ENCODE data around the gene CLEC1B. TPM values are rescaled to one million over a fixed set of nuclear protein-coding genes. Genes with fewer than 3 reads are reported as not detected.

CLEC1B gene
- total RNA-seq, 2 experiments from 2014 or later: not detected

- TF ChIP-seq CTCF (conservative IDR thresholded peaks at IDR 0.05; ENCODE audit: low read length): no peak
- no peak for TF ChIP-seq EZH2phosphoT487 (IDR thresholded peaks at IDR 0.05; ENCODE audit: borderline replicate concordance, low read depth, low read length)
- H3K9me3 ChIP-seq (ENCODE audit: low read length): no peaks in the 10 kb centered on the region
- POLR2A ChIA-PET: no interaction called here
- no peaks in the 10 kb centered on the region for H3K36me3 ChIP-seq (ENCODE audit: insufficient read depth, low read length)
- no peak for DNase-seq (ENCODE audit: low spot score)
- no peaks in the 10 kb centered on the region for H4K20me1 ChIP-seq (ENCODE audit: insufficient read depth, low read length)
- H3K4me2 ChIP-seq (ENCODE audit: low read length): no peak overlapping the region
- no peaks in the 10 kb centered on the region for H3K9me2 ChIP-seq (ENCODE audit: insufficient read depth, low read length)
- H3K27ac ChIP-seq (ENCODE audit: low read depth, low read length, poor library complexity, severe bottlenecking): no peak overlapping the region
- no peaks in the 10 kb centered on the region for H3K4me1 ChIP-seq (ENCODE audit: insufficient read depth, low read length, poor library complexity, severe bottlenecking)
- no TSS peak for BruUV-seq (replicated peaks)
- H2AFZ ChIP-seq (ENCODE audit: low read length): no peak overlapping the region
- CTCF ChIA-PET (ENCODE audit: unreplicated experiment): no interaction called here
- no peak overlapping the region for H3K4me3 ChIP-seq (ENCODE audit: low read depth, low read length, poor library complexity, severe bottlenecking)
- no peaks in the 10 kb centered on the region for H3K79me2 ChIP-seq (ENCODE audit: insufficient read depth, low read depth, low read length)
- intact Hi-C loops (cut with micrococcal nuclease; ENCODE audit: unreplicated experiment): no loop called here
Observed at GRCh38 chr12:9948606-9949296, 50.2 kb downstream of the CLEC1B start.

DNA sequence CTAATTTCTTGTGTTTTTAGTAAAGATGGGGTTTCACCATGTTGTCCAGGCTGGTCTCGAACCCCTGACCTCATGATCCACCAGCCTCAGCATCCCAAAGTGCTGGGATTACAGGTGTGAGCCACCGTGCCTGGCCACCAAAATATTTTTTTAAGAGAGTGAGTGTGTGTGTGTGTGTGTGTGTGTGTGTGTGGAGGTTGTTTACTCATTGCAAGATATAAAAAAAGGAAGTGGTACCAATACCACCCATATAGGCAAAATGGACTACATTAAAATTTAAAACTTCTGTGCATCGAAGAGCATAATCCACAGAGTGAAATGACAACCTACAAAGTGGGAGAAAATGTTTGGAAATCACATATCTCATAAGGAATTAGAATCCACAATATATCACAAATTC lies 51.2 kb downstream of the CLEC1B start:
- H3K79me2 ChIP-seq (ENCODE audit: insufficient read depth, low read depth, low read length): no peaks in the 10 kb centered on the region
- TF ChIP-seq CTCF (conservative IDR thresholded peaks at IDR 0.05; ENCODE audit: low read length) (no peak), EZH2phosphoT487 (IDR thresholded peaks at IDR 0.05; ENCODE audit: borderline replicate concordance, low read depth, low read length) (no peak)
- no peaks in the 10 kb centered on the region for H3K36me3 ChIP-seq (ENCODE audit: insufficient read depth, low read length)
- H3K9me2 ChIP-seq (ENCODE audit: insufficient read depth, low read length): no peaks in the 10 kb centered on the region
- H4K20me1 ChIP-seq (ENCODE audit: insufficient read depth, low read length): no peaks in the 10 kb centered on the region
- ChIA-PET POLR2A (interaction anchor here (0.7 kb wide), 1 partner anchor 97 kb away, joined by 3 read pairs; no protein-coding TSS in a partner anchor), CTCF (ENCODE audit: unreplicated experiment) (no interaction called here)
- intact Hi-C loops (cut with micrococcal nuclease; ENCODE audit: unreplicated experiment): no loop called here
- no peak for DNase-seq (ENCODE audit: low spot score)
- H3K4me1 ChIP-seq (ENCODE audit: insufficient read depth, low read length, poor library complexity, severe bottlenecking): no peaks in the 10 kb centered on the region
- H3K4me3 ChIP-seq (ENCODE audit: low read depth, low read length, poor library complexity, severe bottlenecking): no peak overlapping the region
- H3K9me3 ChIP-seq (ENCODE audit: low read length): no peaks in the 10 kb centered on the region
- no peak overlapping the region for H2AFZ ChIP-seq (ENCODE audit: low read length)
- BruUV-seq (replicated peaks): no TSS peak
- no peak overlapping the region for H3K27ac ChIP-seq (ENCODE audit: low read depth, low read length, poor library complexity, severe bottlenecking)
- H3K4me2 ChIP-seq (ENCODE audit: low read length): no peak overlapping the region

DNA sequence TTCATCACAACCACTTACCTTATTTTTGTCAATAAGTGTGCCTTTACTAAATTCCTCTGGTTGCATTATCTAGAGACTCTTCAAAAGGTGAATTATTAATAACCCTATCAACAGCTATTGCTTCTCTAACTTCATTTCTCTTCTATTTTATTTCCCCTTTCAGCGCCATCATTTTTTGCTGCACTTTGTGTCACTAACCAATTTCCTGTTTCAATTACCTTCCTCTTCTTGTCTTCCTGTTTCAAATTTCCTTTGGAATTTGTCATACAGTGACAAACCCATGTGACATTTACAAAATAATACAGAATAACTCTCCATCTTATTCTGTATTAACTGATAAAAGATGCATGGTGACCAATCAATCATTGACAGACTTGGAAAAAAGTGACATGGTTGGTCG lies 54.5 kb downstream of the CLEC1B start:
- Histone ChIP-seq H3K4me2 (ENCODE audit: low read length) (no peak overlapping the region), H3K9me3 (ENCODE audit: low read length) (no peaks in the 10 kb centered on the region), H3K4me3 (ENCODE audit: low read depth, low read length, poor library complexity, severe bottlenecking) (no peak overlapping the region), H4K20me1 (ENCODE audit: insufficient read depth, low read length) (no peaks in the 10 kb centered on the region), H2AFZ (ENCODE audit: low read length) (0 out of 2 replicates have a peak overlapping the region, but pooled peaks have one; percentile 33), H3K36me3 (ENCODE audit: insufficient read depth, low read length) (no peaks in the 10 kb centered on the region), H3K4me1 (ENCODE audit: insufficient read depth, low read length, poor library complexity, severe bottlenecking) (no peaks in the 10 kb centered on the region), H3K9me2 (ENCODE audit: insufficient read depth, low read length) (no peaks in the 10 kb centered on the region), H3K79me2 (ENCODE audit: insufficient read depth, low read depth, low read length) (no peaks in the 10 kb centered on the region), H3K27ac (ENCODE audit: low read depth, low read length, poor library complexity, severe bottlenecking) (no peak overlapping the region)
- no TSS peak for BruUV-seq (replicated peaks)
- TF ChIP-seq CTCF (conservative IDR thresholded peaks at IDR 0.05; ENCODE audit: low read length) (no peak), EZH2phosphoT487 (IDR thresholded peaks at IDR 0.05; ENCODE audit: borderline replicate concordance, low read depth, low read length) (no peak)
- ChIA-PET POLR2A (interaction anchor here (1.5 kb wide), 1 partner anchor 12 kb away, joined by 3 read pairs; the partner anchor contains the start of gene CLEC2A), CTCF (ENCODE audit: unreplicated experiment) (no interaction called here)
- DNase-seq (ENCODE audit: low spot score): no peak
- intact Hi-C loops (cut with micrococcal nuclease; ENCODE audit: unreplicated experiment): no loop called here

All from OCI-LY7 (cell line).